NCI-H526 (cell line): ENCODE data around the gene CDC42SE2.

Experiments used
- DNase-seq, 2 experiments: peaks; one replicate each; lab custom pipeline; 2025; lab: John Stamatoyannopoulos, UW

CDC42SE2 gene

DNA sequence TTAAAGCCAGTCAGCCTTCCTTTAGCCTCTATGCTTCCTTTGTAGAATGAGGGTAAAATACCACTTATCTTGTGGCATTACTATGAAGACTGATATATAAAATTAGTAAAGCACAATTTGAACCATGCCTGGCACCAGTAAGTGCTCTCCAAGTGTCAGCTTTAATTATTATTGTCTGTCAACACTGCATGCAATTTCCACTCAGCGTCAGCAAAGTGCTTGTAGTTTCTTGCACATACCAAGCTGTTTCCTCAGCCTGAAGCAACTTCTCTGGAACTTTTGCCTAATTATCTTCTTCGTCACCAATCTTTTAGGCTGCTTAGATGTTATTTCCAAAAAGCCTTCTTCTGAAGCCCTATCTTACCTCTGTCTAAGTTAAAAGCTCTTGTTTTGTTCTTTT, 177.3 kb downstream of the CDC42SE2 start:
- no peak for DNase-seq
